DND-41 (cell line): Measurements from ENCODE around the gene PLCG1.

Source experiments
- ATAC-seq: fragments of 200-7000 bp; cut with Tn5 transposase; 3 replicates; pipeline ENCODE4 v1.9.1; 2021; ENCODE audit warnings: low read depth; ENCODE audit not compliant: insufficient read depth
- DNase-seq: peaks from one replicate; pipeline ENCODE4 v3.0.0-alpha.2; 2020
- H2AFZ ChIP-seq: 2 replicates; pipeline ENCODE4 v1.6.0; 2012; ENCODE audit warnings: low read depth, low read length
- H3K27ac ChIP-seq: 2 replicates; pipeline ENCODE4 v1.5.1; 2012; ENCODE audit warnings: low read length, inconsistent platforms
- H3K27me3 ChIP-seq: fragments of 200-600 bp; sonication (generic); 2 replicates; pipeline ENCODE4 v1.6.0; 2012; ENCODE audit warnings: low read length, mild to moderate bottlenecking, inconsistent platforms; ENCODE audit not compliant: insufficient read depth, poor library complexity
- H3K36me3 ChIP-seq: 2 replicates; pipeline ENCODE4 v1.5.1; 2012; ENCODE audit warnings: low read length, inconsistent platforms; ENCODE audit not compliant: insufficient read depth
- H3K4me1 ChIP-seq: 2 replicates; pipeline ENCODE4 v1.5.1; 2012; ENCODE audit warnings: mild to moderate bottlenecking, low read length; ENCODE audit not compliant: insufficient read depth
- H3K4me2 ChIP-seq: 2 replicates; pipeline ENCODE4 v1.6.0; 2012; ENCODE audit warnings: mild to moderate bottlenecking, moderate library complexity, low read length, inconsistent platforms; ENCODE audit not compliant: insufficient read depth
- H3K4me3 ChIP-seq, 2 experiments: fragments of 200-600 bp in 1 of 2; shearing (Covaris generic) in 1 of 2; 2 replicates each; pipeline ENCODE4 v1.5.1; 2012 to 2016; ENCODE audit warnings: inconsistent platforms in 2 of 2, low read length in 2 of 2, mild to moderate bottlenecking in 2 of 2, low read depth in 1 of 2, moderate library complexity in 1 of 2
- H3K79me2 ChIP-seq: 2 replicates; pipeline ENCODE4 v1.6.0; 2012; ENCODE audit warnings: low read length, inconsistent platforms; ENCODE audit not compliant: insufficient read depth
- H3K9ac ChIP-seq: 2 replicates; pipeline ENCODE4 v1.6.0; 2012; ENCODE audit warnings: low read depth, mild to moderate bottlenecking, inconsistent platforms, low read length, moderate library complexity
- H3K9me3 ChIP-seq: 2 replicates; pipeline ENCODE4 v1.5.1; 2012; ENCODE audit warnings: low read length, moderate library complexity, mild to moderate bottlenecking, inconsistent platforms; ENCODE audit not compliant: insufficient read depth, severe bottlenecking
- H4K20me1 ChIP-seq: 2 replicates; pipeline ENCODE4 v1.6.0; 2012; ENCODE audit warnings: low read length; ENCODE audit not compliant: insufficient read depth
- EZH2 ChIP-seq: IDR thresholded peaks from 3 replicates; pipeline ENCODE4 v1.6.1; 2012; ENCODE audit warnings: borderline replicate concordance, low read depth, mild to moderate bottlenecking, moderate library complexity, low read length, inconsistent platforms; ENCODE audit not compliant: severe bottlenecking
- TF ChIP-seq, protein P1 (sequence below): IDR thresholded peaks from 2 replicates; pipeline ENCODE4 v1.5.1; 2012; ENCODE audit warnings: borderline replicate concordance, low read length, moderate library complexity, mild to moderate bottlenecking; ENCODE audit not compliant: poor library complexity, severe bottlenecking; ENCODE audit errors: extremely low read depth

PLCG1 gene

GRCh38 chr20:41108531-41108930, 28.8 kb upstream of the PLCG1 start:
- Histone ChIP-seq H3K4me2 (no peak overlapping the region), H3K9ac (no peak overlapping the region), H3K27me3 (no peaks in the 10 kb centered on the region), H2AFZ (no peak overlapping the region), H3K36me3 (peaks cover 97% of the 10 kb centered on the region), H3K9me3 (no peaks in the 10 kb centered on the region), H4K20me1 (peaks cover 5% of the 10 kb centered on the region; the same call in 1 of the 2 replicates), H3K27ac (no peak overlapping the region), H3K79me2 (no peaks in the 10 kb centered on the region), H3K4me1 (no peaks in the 10 kb centered on the region), H3K4me3 (no peak overlapping the region)
- no peak for TF ChIP-seq EZH2
- TF ChIP-seq, protein P1, sequence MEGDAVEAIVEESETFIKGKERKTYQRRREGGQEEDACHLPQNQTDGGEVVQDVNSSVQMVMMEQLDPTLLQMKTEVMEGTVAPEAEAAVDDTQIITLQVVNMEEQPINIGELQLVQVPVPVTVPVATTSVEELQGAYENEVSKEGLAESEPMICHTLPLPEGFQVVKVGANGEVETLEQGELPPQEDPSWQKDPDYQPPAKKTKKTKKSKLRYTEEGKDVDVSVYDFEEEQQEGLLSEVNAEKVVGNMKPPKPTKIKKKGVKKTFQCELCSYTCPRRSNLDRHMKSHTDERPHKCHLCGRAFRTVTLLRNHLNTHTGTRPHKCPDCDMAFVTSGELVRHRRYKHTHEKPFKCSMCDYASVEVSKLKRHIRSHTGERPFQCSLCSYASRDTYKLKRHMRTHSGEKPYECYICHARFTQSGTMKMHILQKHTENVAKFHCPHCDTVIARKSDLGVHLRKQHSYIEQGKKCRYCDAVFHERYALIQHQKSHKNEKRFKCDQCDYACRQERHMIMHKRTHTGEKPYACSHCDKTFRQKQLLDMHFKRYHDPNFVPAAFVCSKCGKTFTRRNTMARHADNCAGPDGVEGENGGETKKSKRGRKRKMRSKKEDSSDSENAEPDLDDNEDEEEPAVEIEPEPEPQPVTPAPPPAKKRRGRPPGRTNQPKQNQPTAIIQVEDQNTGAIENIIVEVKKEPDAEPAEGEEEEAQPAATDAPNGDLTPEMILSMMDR, result no peak
- no peak for ATAC-seq
- DNase-seq, result no peak

GRCh38 chr20:41110012-41110411, 27.3 kb upstream of the PLCG1 start:
- Histone ChIP-seq H4K20me1 (peaks cover 9% of the 10 kb centered on the region; the same call in 1 of the 2 replicates), H3K27me3 (no peaks in the 10 kb centered on the region), H3K9me3 (no peaks in the 10 kb centered on the region), H3K79me2 (no peaks in the 10 kb centered on the region), H2AFZ (no peak overlapping the region), H3K4me1 (no peaks in the 10 kb centered on the region), H3K4me3 (no peak overlapping the region), H3K9ac (no peak overlapping the region), H3K27ac (no peak overlapping the region), H3K4me2 (no peak overlapping the region), H3K36me3 (peaks cover 97% of the 10 kb centered on the region)
- ATAC-seq (no peak), DNase-seq (no peak)
- TF ChIP-seq, protein P1, result no peak
- no peak for TF ChIP-seq EZH2

DNA sequence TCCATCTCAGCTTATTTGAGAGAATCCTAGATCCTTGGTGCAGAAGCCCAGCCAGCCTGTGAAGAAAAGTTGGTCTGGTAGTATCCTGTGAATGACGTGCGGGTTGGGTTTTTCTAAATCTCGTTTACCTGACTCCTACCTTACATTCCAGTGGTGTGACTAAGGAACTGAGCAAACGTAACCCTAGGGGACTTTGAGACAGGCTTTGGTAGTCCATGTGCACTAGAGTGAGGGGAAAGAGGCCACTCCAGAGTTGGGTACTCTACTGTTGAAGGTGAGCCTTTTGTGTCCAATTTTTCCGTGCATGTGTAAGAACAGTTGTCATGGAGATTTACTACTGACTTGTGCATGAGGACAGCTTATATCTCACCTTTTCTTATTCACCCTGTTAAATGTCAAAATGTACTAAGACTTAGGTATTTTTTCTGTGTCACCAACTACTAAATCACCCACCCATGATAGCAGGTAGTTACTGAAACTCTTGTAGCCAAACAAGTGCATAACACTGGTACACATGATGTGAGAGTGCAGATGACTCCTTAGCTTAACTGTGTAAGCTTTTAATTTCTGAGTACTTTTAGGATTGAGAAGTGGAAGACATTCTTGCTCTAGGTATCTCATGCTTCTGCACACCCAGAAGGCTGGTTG, 26.3 kb upstream of the PLCG1 start:
- Histone ChIP-seq H3K79me2 (no peaks in the 10 kb centered on the region), H3K27ac (no peak overlapping the region)
- ATAC-seq, result no peak

More for the DNA sequence above, 26.3 kb upstream of the PLCG1 start:
- H3K4me3 ChIP-seq, result no peak overlapping the region
- no peak overlapping the region for H3K4me2 ChIP-seq
- no peak for DNase-seq
- TF ChIP-seq, protein P1, result no peak
- no peak for TF ChIP-seq EZH2
- H3K9me3 ChIP-seq, result no peaks in the 10 kb centered on the region
- no peak overlapping the region for H3K9ac ChIP-seq
- H2AFZ ChIP-seq, result no peak overlapping the region
- peaks cover 9% of the 10 kb centered on the region; the same call in 1 of the 2 replicates for H4K20me1 ChIP-seq
- peaks cover 97% of the 10 kb centered on the region for H3K36me3 ChIP-seq
- H3K4me1 ChIP-seq, result no peaks in the 10 kb centered on the region
- no peaks in the 10 kb centered on the region for H3K27me3 ChIP-seq
